A673 (cell line): ENCODE data around the gene ENTPD2.

ENCODE experiments used
- CTCF ChIP-seq: fragments of 300-800, 200-600 bp; sonication (generic); conservative IDR thresholded peaks from 2 replicates; pipeline ENCODE4 v1.5.1; 2017; ENCODE audit warnings: low read depth, mild to moderate bottlenecking, antibody characterized with exemption, low read length, moderate library complexity, mixed read lengths
- EZH2 ChIP-seq: fragments of 200-600 bp; sonication (generic); IDR thresholded peaks from 2 replicates; pipeline ENCODE4 v1.6.1; 2017; ENCODE audit warnings: borderline replicate concordance, low read depth, mild to moderate bottlenecking, mixed read lengths, antibody characterized with exemption, low read length; ENCODE audit not compliant: poor library complexity, severe bottlenecking

GRCh38 chr9:137030538-137031527, 23.0 kb downstream of the ENTPD2 start:
- TF ChIP-seq EZH2 (no peak), CTCF (no peak)
